Mesothelial cell of epicardium (in vitro differentiated cells): ENCODE measurements around the gene S100B. TPM values are rescaled to one million over a fixed set of nuclear protein-coding genes. Genes with fewer than 3 reads are reported as not detected.

Experiments
- DNase-seq, 2 experiments: peaks; one replicate each; pipeline ENCODE4 v3.0.0; 2021; ENCODE audit warnings: low spot score in 2 of 2; ENCODE audit not compliant: unreplicated experiment in 2 of 2
- H3K27ac Mint-ChIP-seq: 2 replicates; pipeline ENCODE4 v1.8.0; 2021; ENCODE audit warnings: mixed read lengths
- H3K27me3 Mint-ChIP-seq: 2 replicates; pipeline ENCODE4 v1.8.0; 2021; ENCODE audit warnings: low read depth, mixed read lengths
- H3K36me3 Mint-ChIP-seq: 2 replicates; pipeline ENCODE4 v1.8.0; 2021; ENCODE audit warnings: mixed read lengths
- H3K4me1 Mint-ChIP-seq: 2 replicates; pipeline ENCODE4 v1.8.0; 2021; ENCODE audit warnings: mixed read lengths
- H3K4me3 Mint-ChIP-seq: 2 replicates; pipeline ENCODE4 v1.8.0; 2021; ENCODE audit warnings: mild to moderate bottlenecking, moderate library complexity, mixed read lengths
- H3K9me3 Mint-ChIP-seq: 2 replicates; pipeline ENCODE4 v1.8.0; 2021; ENCODE audit warnings: mixed read lengths
- total RNA-seq: library from RNA; stranded (reverse); gene quantifications from 3 replicates; pipeline ENCODE4 v1.2.1, GENCODE V29; 2021
- TF ChIP-seq, protein P1 (sequence below): fragments of 200-600 bp; sonication (generic); IDR thresholded peaks from one replicate; pipeline ENCODE4 v1.5.0; 2021; ENCODE audit warnings: antibody characterized with exemption; ENCODE audit not compliant: unreplicated experiment

S100B gene
- total RNA-seq, 1 donor from 2014 or later: 0.27 TPM

DNA sequence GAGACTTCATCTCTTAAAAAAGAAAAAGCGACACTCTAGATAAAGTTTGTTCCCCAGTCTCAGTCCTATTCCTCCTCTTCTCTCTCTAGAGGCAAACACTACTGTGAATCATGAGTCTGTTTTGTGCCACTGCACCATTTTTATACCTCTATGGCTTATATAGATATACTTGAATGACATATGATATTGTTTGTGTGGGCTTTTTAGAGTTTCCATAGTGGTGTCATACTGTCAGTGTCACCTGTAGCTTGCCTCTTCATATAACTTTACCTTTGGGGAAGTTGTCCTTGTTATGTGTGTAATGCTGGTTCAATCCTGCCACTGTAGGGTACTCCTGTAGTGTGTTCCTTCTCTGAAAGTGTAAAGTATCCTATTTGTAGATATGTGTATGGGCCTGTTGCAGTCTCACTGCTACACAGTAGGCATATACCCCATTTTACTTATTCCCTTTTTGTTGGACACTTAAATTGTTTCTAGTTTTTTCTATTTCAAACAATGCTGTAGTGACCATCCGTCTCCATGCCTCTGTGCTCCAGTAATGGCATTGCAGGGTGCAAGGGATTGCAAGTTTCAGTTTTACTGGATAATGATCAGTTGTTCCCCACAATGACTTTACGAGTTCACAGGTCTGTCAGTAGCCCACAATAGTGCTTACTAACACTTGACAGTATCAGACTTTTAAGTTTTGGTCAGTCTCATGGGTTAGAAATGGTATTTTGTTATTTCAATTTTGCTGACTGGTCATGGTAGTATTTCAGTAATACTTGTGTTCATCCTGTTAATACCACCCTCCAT is 33.3 kb upstream of the S100B start:
- Mint-ChIP-seq H3K4me3 (peak overlapping the region; percentile 19), H3K36me3 (peaks cover 10% of the 10 kb centered on the region)

DNA sequence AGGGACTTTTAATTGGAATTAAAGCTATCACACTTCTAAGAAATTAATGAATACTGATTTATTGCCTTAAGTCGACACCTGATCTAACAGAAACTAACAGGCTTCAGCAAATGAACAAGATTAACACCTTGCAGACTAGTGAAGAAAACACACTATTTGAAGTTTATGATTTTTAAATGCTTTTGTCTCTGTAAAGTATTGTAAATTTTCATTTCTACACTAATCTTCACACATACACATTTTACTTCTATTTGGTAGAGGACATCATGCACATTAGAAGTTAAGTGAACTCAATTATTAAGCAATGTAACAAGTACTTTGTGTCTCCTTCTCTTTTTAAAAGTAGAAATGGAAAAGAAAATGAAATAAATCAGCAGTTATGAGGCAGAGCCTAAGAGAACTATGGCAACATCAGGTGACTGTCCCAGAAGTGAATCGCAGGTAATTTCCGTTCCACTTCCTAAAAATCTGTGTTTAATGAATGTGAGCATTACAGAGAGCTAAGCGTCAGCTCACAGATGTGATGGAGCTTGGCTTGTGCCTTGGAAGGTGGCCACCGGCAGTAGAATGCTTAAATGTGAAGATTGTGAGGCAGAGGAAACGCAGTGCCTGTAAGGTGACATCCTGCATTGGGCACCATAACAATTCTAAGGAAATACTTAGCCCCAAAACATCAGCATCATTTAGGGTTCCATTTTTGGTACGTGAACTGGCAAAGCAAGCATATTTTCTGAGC is 31.8 kb upstream of the S100B start:
- Mint-ChIP-seq H3K36me3 (peaks cover 7% of the 10 kb centered on the region), H3K4me1 (peaks cover 35% of the 10 kb centered on the region), H3K27ac (no peak overlapping the region)

More for the DNA sequence above, 33.3 kb upstream of the S100B start:
- TF ChIP-seq, protein P1, sequence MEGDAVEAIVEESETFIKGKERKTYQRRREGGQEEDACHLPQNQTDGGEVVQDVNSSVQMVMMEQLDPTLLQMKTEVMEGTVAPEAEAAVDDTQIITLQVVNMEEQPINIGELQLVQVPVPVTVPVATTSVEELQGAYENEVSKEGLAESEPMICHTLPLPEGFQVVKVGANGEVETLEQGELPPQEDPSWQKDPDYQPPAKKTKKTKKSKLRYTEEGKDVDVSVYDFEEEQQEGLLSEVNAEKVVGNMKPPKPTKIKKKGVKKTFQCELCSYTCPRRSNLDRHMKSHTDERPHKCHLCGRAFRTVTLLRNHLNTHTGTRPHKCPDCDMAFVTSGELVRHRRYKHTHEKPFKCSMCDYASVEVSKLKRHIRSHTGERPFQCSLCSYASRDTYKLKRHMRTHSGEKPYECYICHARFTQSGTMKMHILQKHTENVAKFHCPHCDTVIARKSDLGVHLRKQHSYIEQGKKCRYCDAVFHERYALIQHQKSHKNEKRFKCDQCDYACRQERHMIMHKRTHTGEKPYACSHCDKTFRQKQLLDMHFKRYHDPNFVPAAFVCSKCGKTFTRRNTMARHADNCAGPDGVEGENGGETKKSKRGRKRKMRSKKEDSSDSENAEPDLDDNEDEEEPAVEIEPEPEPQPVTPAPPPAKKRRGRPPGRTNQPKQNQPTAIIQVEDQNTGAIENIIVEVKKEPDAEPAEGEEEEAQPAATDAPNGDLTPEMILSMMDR: no peak
- Mint-ChIP-seq H3K27ac (peak overlapping the region; percentile 28), H3K9me3 (no peaks in the 10 kb centered on the region), H3K27me3 (no peaks in the 10 kb centered on the region), H3K4me1 (peaks cover 35% of the 10 kb centered on the region)
- DNase-seq: no peak

DNA sequence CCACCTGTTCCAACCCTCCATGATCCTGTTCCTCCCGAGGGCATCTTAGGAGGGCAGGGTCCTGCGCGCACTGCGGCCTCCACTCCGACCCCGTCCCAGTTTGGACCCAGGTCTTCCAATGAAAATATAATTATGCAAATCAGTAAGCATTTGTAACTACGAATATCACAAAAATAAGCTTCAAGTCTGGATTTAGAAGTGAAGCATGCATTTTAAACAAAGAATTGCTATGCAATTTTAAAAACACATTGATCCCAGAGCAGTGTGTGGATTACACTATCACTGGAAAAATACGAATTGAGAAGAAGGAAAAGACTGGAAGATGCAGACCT is 31.3 kb upstream of the S100B start:
- TF ChIP-seq, protein P1: no peak
- H3K4me1 Mint-ChIP-seq: peaks cover 35% of the 10 kb centered on the region
- H3K36me3 Mint-ChIP-seq: peaks cover 4% of the 10 kb centered on the region

More for the DNA sequence above, 31.8 kb upstream of the S100B start:
- Mint-ChIP-seq H3K9me3 (no peaks in the 10 kb centered on the region), H3K4me3 (peak overlapping the region; percentile 86), H3K27me3 (no peaks in the 10 kb centered on the region)
- TF ChIP-seq, protein P1: no peak
- no peak for DNase-seq

DNA sequence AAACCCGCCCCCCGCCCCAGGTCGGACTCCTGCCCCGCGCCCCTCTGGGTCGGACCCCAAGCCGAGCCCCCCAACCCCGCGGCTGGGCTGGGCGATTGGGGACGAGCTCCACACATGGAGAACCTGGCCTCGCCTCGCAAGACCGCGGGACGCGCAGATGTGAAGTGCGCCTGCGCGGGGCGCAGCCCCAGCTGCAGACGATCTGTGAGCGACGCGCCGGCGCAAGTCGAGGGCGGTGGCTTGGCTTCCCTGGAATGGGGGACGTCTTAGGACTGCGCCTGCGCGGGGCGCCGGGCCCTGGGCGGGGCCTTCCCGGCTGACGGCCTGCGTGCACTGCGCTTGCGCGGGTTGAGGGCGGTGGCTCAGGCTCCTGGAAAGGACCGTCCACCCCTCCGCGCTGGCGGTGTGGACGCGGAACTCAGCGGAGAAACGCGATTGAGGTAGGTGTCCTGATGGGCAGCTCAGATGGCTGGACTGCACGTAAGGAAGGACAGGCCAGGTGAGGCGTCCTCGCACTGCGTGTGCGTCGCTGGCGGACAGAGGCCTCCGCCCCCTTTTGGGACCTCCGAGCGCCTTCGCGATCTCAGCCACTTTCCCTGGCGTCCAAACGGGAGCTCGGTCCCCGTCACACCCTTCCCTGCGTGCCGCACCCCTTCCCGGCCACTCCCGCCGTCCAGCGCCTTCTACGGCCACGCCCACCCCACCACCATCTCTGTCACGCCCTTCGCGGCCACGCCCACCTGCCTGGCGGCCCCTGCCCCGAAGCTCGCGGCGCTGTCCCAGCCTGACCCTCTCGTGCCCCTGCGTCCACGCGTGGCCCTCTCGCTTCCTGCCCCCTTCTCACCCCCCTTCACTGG is 30.7 kb upstream of the S100B start, which contains the start of gene PRMT2:
TSS of gene PRMT2 (plus strand) at position 351 of the 857 bp plus-strand sequence. CDS start 1,278 bp downstream, outside the sequence.
- Mint-ChIP-seq H3K27me3 (peaks cover 4% of the 10 kb centered on the region), H3K9me3 (peaks cover 5% of the 10 kb centered on the region), H3K36me3 (peaks cover under 1% of the 10 kb centered on the region), H3K4me1 (peaks cover 35% of the 10 kb centered on the region), H3K27ac (peak within 1 kb of the TSS; percentile 98), H3K4me3 (peak within 1 kb of the TSS; percentile 86)
- TF ChIP-seq, protein P1: peak; percentile 6
- DNase-seq: peak; percentile 98 to 100

More for the DNA sequence above, 31.3 kb upstream of the S100B start:
- DNase-seq: no peak
- peak overlapping the region; percentile 86 for H3K4me3 Mint-ChIP-seq
- H3K9me3 Mint-ChIP-seq: peaks cover 5% of the 10 kb centered on the region
- peaks cover 4% of the 10 kb centered on the region for H3K27me3 Mint-ChIP-seq
- H3K27ac Mint-ChIP-seq: peak overlapping the region; percentile 98

DNA sequence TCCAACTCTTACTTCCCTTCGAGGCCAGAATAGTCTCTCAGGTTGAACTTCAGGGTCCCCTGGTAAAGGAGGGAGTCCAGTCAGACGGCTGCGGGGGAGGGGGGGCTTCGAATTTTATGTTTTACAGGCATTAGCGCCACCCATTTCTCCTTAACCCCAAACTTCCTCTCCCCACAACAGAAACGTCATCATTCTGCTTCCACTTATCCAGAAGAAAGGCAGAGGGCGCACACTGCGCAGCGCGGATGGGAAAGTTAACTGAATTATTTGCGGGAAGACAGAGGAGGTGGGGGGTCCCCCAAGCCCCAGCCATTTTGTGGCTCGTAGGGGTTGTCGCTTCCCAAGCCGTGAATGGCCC is 30.1 kb upstream of the S100B start:
- no peaks in the 10 kb centered on the region for H3K36me3 Mint-ChIP-seq
- H3K9me3 Mint-ChIP-seq: peaks cover 5% of the 10 kb centered on the region
- H3K4me1 Mint-ChIP-seq: peaks cover 35% of the 10 kb centered on the region
- TF ChIP-seq, protein P1: peak; percentile 12
- DNase-seq: no peak
- H3K27ac Mint-ChIP-seq: peak overlapping the region; percentile 98
- H3K27me3 Mint-ChIP-seq: peaks cover 4% of the 10 kb centered on the region
- peak overlapping the region; percentile 86 for H3K4me3 Mint-ChIP-seq
